GM10266 (cell line): ENCODE results near the gene APC.

Source experiments
- DNase-seq: peaks from one replicate; pipeline ENCODE4 v3.0.0; 2012; ENCODE audit errors: extremely low spot score
- CTCF ChIP-seq: IDR thresholded peaks from 2 replicates; pipeline ENCODE4 v1.5.1; 2012; ENCODE audit warnings: mild to moderate bottlenecking, low read depth; ENCODE audit not compliant: control insufficient read depth, insufficient read depth; ENCODE audit errors: missing control alignments

Gene APC

GRCh38 chr5:112737463-112738190 is at the start of gene APC:
Gene APC (plus strand): TSS chr5:112737885. CDS start chr5:112754891, 17,006 bp downstream.
- DNase-seq = peak; percentile 85
- TF ChIP-seq CTCF = no peak

- DNase-seq = no peak
- TF ChIP-seq CTCF = no peak
Observed at GRCh38 chr5:112689155-112689909, 48.4 kb upstream of the APC start.

GRCh38 chr5:112690605-112691338 is 46.9 kb upstream of the APC start:
- no peak for DNase-seq
- TF ChIP-seq CTCF = no peak

- TF ChIP-seq CTCF = peak; percentile 15
Observed at GRCh38 chr5:112691339-112691680, 46.4 kb upstream of the APC start.

GRCh38 chr5:112691758-112692157 is 45.9 kb upstream of the APC start:
- TF ChIP-seq CTCF = peak; percentile 22
- DNase-seq = peak; percentile 32

More at GRCh38 chr5:112691339-112691680, 46.4 kb upstream of the APC start:
- DNase-seq = no peak

GRCh38 chr5:112692472-112692871 is 45.2 kb upstream of the APC start:
- no peak for DNase-seq
- TF ChIP-seq CTCF = no peak
